Measurements from ENCODE around the gene ASB12.

ASB12 gene

GRCh38 chrX:64186974-64187761, 43.2 kb downstream of the ASB12 start:
- no peak for DNase-seq (ENCODE audit: low read depth)

DNA sequence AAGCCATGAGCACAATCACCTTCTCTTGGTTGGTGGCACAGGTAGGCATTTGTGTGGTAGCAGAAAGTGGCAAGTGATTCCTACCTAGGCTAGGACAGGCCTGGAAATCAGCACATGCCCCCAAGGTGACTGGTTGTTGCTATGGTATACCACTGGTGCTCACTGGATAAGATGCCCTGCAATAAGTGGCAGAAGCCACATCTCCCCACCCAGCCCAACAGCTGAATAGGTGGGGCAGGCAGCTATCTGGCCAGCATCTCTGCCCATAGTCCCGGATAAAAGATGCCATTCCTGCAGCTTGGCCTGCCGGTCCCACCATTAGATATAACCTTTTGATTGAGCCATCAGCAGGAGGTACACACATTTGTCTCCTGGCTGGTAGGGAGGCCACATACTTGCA, 46.0 kb downstream of the ASB12 start:
- DNase-seq (ENCODE audit: low read depth) = no peak

DNA sequence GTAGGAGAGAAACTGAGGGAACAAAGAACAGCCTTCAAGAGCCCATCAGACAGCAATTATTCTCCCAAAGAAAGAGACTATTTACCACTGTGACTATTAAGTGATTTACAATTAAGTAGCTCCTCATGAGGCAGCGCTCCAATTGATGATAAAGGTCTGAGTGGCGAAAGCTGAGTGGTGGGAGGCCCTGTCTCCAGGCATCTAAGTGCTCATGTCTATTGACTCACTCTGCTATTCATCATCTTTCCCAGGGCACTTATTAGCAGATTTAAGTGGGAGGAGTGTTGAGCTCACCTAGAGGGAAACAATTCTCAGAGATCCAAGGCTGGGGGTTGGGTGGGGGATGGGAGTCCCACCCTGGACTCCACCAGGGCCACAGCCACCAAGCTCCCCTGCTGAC, 48.2 kb downstream of the ASB12 start:
- DNase-seq (ENCODE audit: low read depth) = no peak

GRCh38 chrX:64176876-64177275, 53.5 kb downstream of the ASB12 start:
- DNase-seq (ENCODE audit: low read depth) = no peak

Data from stimulated activated CD8-positive, alpha-beta memory T cell treated with anti-CD3 and anti-CD28 coated beads, Interleukin-12 subunit alpha, Interleukin-12 subunit beta, amount 100 ng/mL, for 4 hours (primary cell).